A549 (cell line): Measurements from ENCODE around the gene CCDC116. TPM values are rescaled to one million over a fixed set of nuclear protein-coding genes. Genes with fewer than 3 reads are reported as not detected.

Source experiments
- ATAC-seq, 2 experiments: fragments of 200-7000 bp in 1 of 2; fragments of >200 bp in 1 of 2; cut with Nextera tagmentation in 1 of 2; cut with Tn5 transposase in 1 of 2; 3 replicates each; pipeline versions ENCODE4 v1.8.0 to v1.9.1; 2018 to 2020; ENCODE audit warnings: mild to moderate bottlenecking in 1 of 2, moderate library complexity in 1 of 2
- CTCF ChIA-PET: fragments of 300-600 bp; sonication (Branson Sonifier 250); formaldehyde crosslinking; extraction: SDS; loops from one replicate; lab custom pipeline; 2021; ENCODE audit warnings: antibody characterized with exemption, inconsistent platforms; lab: Yijun Ruan, JAX
- POLR2A ChIA-PET: fragments of 350-600 bp; formaldehyde crosslinking; extraction: SDS; loops from one replicate; lab custom pipeline; 2021; ENCODE audit warnings: antibody characterized with exemption, inconsistent platforms; lab: Yijun Ruan, JAX
- DNase-seq, 2 experiments: peaks; one replicate each; pipeline versions ENCODE4 v3.0.0 to v3.0.0-alpha.2; 2011 to 2016; ENCODE audit warnings: low read depth in 1 of 2, low spot score in 1 of 2
- FAIRE-seq: peaks from 2 replicates; lab custom pipeline; 2011; peaks lifted over from hg19 to GRCh38; lab: Jason Lieb, UNC
- H3K27ac ChIP-seq, 2 experiments: fragments of >200 bp; sonication (Bioruptor Twin); formaldehyde crosslinking; 3 replicates each; pipeline ENCODE4 v1.5.1; 2016 to 2017
- H3K4me1 ChIP-seq: fragments of >200 bp; sonication (Bioruptor Twin); formaldehyde crosslinking; 3 replicates; pipeline ENCODE4 v1.6.1; 2016
- H3K4me2 ChIP-seq: fragments of >200 bp; sonication (Bioruptor Twin); formaldehyde crosslinking; 3 replicates; pipeline ENCODE4 v1.6.1; 2016
- H3K4me3 ChIP-seq: fragments of >200 bp; sonication (Bioruptor Twin); formaldehyde crosslinking; 3 replicates; pipeline ENCODE4 v1.5.1; 2016
- H3K9me3 ChIP-seq: fragments of >200 bp; sonication (Bioruptor Twin); formaldehyde crosslinking; 3 replicates; pipeline ENCODE4 v1.6.1; 2016
- BHLHE40 ChIP-seq: IDR thresholded peaks from 2 replicates; pipeline ENCODE4 v1.6.1; 2012; ENCODE audit warnings: low read depth, low read length, inconsistent platforms
- CBX8 ChIP-seq: fragments of 200-600 bp; sonication (generic); IDR thresholded peaks from 2 replicates; pipeline ENCODE4 v1.6.1; 2016
- CEBPB ChIP-seq, 2 experiments: fragments of >200 bp in 1 of 2; sonication (Bioruptor Twin) in 1 of 2; formaldehyde crosslinking in 1 of 2; IDR thresholded peaks; 2 replicates each; pipeline ENCODE4 v1.6.1; 2012 to 2016
- CHD4 ChIP-seq: fragments of 200-600 bp; sonication (generic); IDR thresholded peaks from 2 replicates; pipeline ENCODE4 v1.6.1; 2016; ENCODE audit warnings: antibody characterized with exemption, mild to moderate bottlenecking, borderline replicate concordance
- E2F6 ChIP-seq: IDR thresholded peaks from 2 replicates; pipeline ENCODE4 v1.6.1; 2012; ENCODE audit warnings: low read depth, borderline replicate concordance
- EHF ChIP-seq: fragments of 250-450 bp; sonication (Bioruptor Pico); IDR thresholded peaks from 2 replicates; pipeline ENCODE4 v1.5.0; 2020; ENCODE audit warnings: mild to moderate bottlenecking
- EHMT2 ChIP-seq: fragments of 200-600 bp; sonication (generic); IDR thresholded peaks from 2 replicates; pipeline ENCODE4 v1.6.1; 2016; ENCODE audit warnings: antibody characterized with exemption, low read depth, mild to moderate bottlenecking, moderate library complexity
- EP300 ChIP-seq, 2 experiments: fragments of >200 bp; sonication (Bioruptor Twin); formaldehyde crosslinking; IDR thresholded peaks; 2 replicates in 1 of 2; 3 replicates in 1 of 2; pipeline ENCODE4 v1.6.1; 2016 to 2017
- ESRRA ChIP-seq: fragments of 150-350 bp; IDR thresholded peaks from 2 replicates; pipeline ENCODE4 v1.6.1; 2014; ENCODE audit warnings: mild to moderate bottlenecking, low read length, borderline replicate concordance
- FOSL2 ChIP-seq, 2 experiments: fragments of 450-650 bp in 1 of 2; fragments of >200 bp in 1 of 2; sonication (Bioruptor Twin) in 1 of 2; formaldehyde crosslinking; IDR thresholded peaks; 2 replicates each; pipeline versions ENCODE4 v1.5.0 to v1.6.1; 2016 to 2020; ENCODE audit warnings: mild to moderate bottlenecking in 1 of 2, moderate library complexity in 1 of 2
- FOXS1 ChIP-seq: fragments of 250-450 bp; sonication (Bioruptor Pico); IDR thresholded peaks from 2 replicates; pipeline ENCODE4 v1.5.0; 2020; ENCODE audit warnings: mild to moderate bottlenecking, moderate library complexity
- GATA3 ChIP-seq: IDR thresholded peaks from 2 replicates; pipeline ENCODE4 v1.6.1; 2012; ENCODE audit warnings: borderline replicate concordance
- HDAC2 ChIP-seq: fragments of 200-600 bp; sonication (generic); IDR thresholded peaks from 2 replicates; pipeline ENCODE4 v1.6.1; 2016
- HEYL ChIP-seq: fragments of 250-450 bp; sonication (Bioruptor Pico); IDR thresholded peaks from 2 replicates; pipeline ENCODE4 v1.8.0; 2021; ENCODE audit warnings: mild to moderate bottlenecking, moderate library complexity
- HOXA7 ChIP-seq: fragments of 250-450 bp; sonication (Bioruptor Pico); IDR thresholded peaks from 2 replicates; pipeline ENCODE4 v1.5.0; 2020; ENCODE audit warnings: mild to moderate bottlenecking, moderate library complexity
- HOXB13 ChIP-seq: fragments of 250-450 bp; sonication (Bioruptor Pico); IDR thresholded peaks from 2 replicates; pipeline ENCODE4 v1.5.0; 2020; ENCODE audit warnings: low read depth, mild to moderate bottlenecking, moderate library complexity
- HOXB5 ChIP-seq: fragments of 250-450 bp; sonication (Bioruptor Pico); IDR thresholded peaks from 2 replicates; pipeline ENCODE4 v1.5.0; 2020; ENCODE audit warnings: mild to moderate bottlenecking, moderate library complexity
- JUN ChIP-seq, 2 experiments: fragments of >200 bp; sonication (Bioruptor Twin); formaldehyde crosslinking; IDR thresholded peaks; 2 replicates in 1 of 2; 3 replicates in 1 of 2; pipeline ENCODE4 v1.6.1; 2016 to 2017
- KDM1A ChIP-seq: fragments of 200-600 bp; sonication (generic); IDR thresholded peaks from 2 replicates; pipeline ENCODE4 v1.6.1; 2016; ENCODE audit warnings: low read depth, mild to moderate bottlenecking
- MAFK ChIP-seq: fragments of 450-650 bp; IDR thresholded peaks from 2 replicates; pipeline ENCODE4 v1.6.1; 2014; ENCODE audit not compliant: partially characterized antibody
- MAZ ChIP-seq: fragments of 150-350 bp; IDR thresholded peaks from 2 replicates; pipeline ENCODE4 v1.6.1; 2014; ENCODE audit warnings: antibody characterized with exemption, low read depth, low read length, borderline replicate concordance
- MYC ChIP-seq: IDR thresholded peaks from 2 replicates; pipeline ENCODE4 v1.6.1; 2012; ENCODE audit warnings: mild to moderate bottlenecking, inconsistent platforms, low read length, improper control_type of control experiment, borderline replicate concordance
- NFE2L2 ChIP-seq: fragments of 150-350 bp; conservative IDR thresholded peaks from 2 replicates; pipeline ENCODE4 v1.6.1; 2014; ENCODE audit warnings: low read length
- NPAS2 ChIP-seq: fragments of 250-450 bp; sonication (Bioruptor Pico); IDR thresholded peaks from 2 replicates; pipeline ENCODE4 v1.8.0; 2022; ENCODE audit warnings: mild to moderate bottlenecking, moderate library complexity, borderline replicate concordance
- NR3C1 ChIP-seq: fragments of >200 bp; sonication (Bioruptor Twin); formaldehyde crosslinking; IDR thresholded peaks from 3 replicates; pipeline ENCODE4 v1.6.1; 2017
- PBX3 ChIP-seq: IDR thresholded peaks from 2 replicates; pipeline ENCODE4 v1.6.1; 2012
- PHF8 ChIP-seq: fragments of 200-600 bp; sonication (generic); IDR thresholded peaks from 2 replicates; pipeline ENCODE4 v1.6.1; 2016; ENCODE audit warnings: low read depth, mild to moderate bottlenecking, antibody characterized with exemption, moderate library complexity, borderline replicate concordance
- POLR2A ChIP-seq: IDR thresholded peaks from 2 replicates; pipeline ENCODE4 v1.6.1; 2012; ENCODE audit warnings: mild to moderate bottlenecking, low read length
- POLR2AphosphoS2 ChIP-seq: conservative IDR thresholded peaks from 2 replicates; pipeline ENCODE4 v1.6.1; 2012; ENCODE audit warnings: low read length, improper control_type of control experiment, inconsistent platforms
- RAD21 ChIP-seq, 2 experiments: fragments of >200 bp in 1 of 2; sonication (Bioruptor Twin) in 1 of 2; formaldehyde crosslinking in 1 of 2; IDR thresholded peaks in 1 of 2; conservative IDR thresholded peaks in 1 of 2; 2 replicates in 1 of 2; 3 replicates in 1 of 2; pipeline ENCODE4 v1.6.1; 2012 to 2018; ENCODE audit warnings: inconsistent platforms in 1 of 2
- RCOR1 ChIP-seq: fragments of 150-350 bp; IDR thresholded peaks from 2 replicates; pipeline ENCODE4 v1.6.1; 2014; ENCODE audit warnings: antibody characterized with exemption, low read length, low read depth
- REST ChIP-seq: fragments of 200-600 bp; sonication (generic); IDR thresholded peaks from 2 replicates; pipeline ENCODE4 v1.6.1; 2016; ENCODE audit warnings: antibody characterized with exemption, mild to moderate bottlenecking, moderate library complexity
- RFX5 ChIP-seq: fragments of 450-650 bp; IDR thresholded peaks from 2 replicates; pipeline ENCODE4 v1.7.1; 2014; ENCODE audit warnings: antibody characterized with exemption, mild to moderate bottlenecking, moderate library complexity
- SMC3 ChIP-seq: fragments of >200 bp; sonication (Bioruptor Twin); formaldehyde crosslinking; IDR thresholded peaks from 3 replicates; pipeline ENCODE4 v1.6.1; 2018; ENCODE audit warnings: inconsistent platforms
- TFCP2L1 ChIP-seq: fragments of 250-450 bp; sonication (Bioruptor Pico); IDR thresholded peaks from 2 replicates; pipeline ENCODE4 v1.5.0; 2021; ENCODE audit warnings: mild to moderate bottlenecking
- TP53 ChIP-seq: fragments of 250-450 bp; sonication (Bioruptor Pico); IDR thresholded peaks from 2 replicates; pipeline ENCODE4 v1.5.0; 2021; ENCODE audit warnings: mild to moderate bottlenecking, moderate library complexity
- USF2 ChIP-seq: fragments of 450-650 bp; IDR thresholded peaks from 2 replicates; pipeline ENCODE4 v1.6.1; 2014; ENCODE audit warnings: antibody characterized with exemption
- ZFP36 ChIP-seq: fragments of 450-650 bp; IDR thresholded peaks from 2 replicates; pipeline ENCODE4 v1.6.1; 2014; ENCODE audit warnings: borderline replicate concordance; ENCODE audit not compliant: partially characterized antibody
- ZSCAN20 ChIP-seq: fragments of 250-450 bp; sonication (Bioruptor Pico); IDR thresholded peaks from 2 replicates; pipeline ENCODE4 v1.8.0; 2022; ENCODE audit warnings: mild to moderate bottlenecking, moderate library complexity
- WGBS: methylation state at CpG from one replicate; pipeline ENCODE4 v1.1.6; 2017; ENCODE audit errors: missing lambda C conversion rate; 5-methylcytosine and 5-hydroxymethylcytosine counted together
- polyA plus RNA-seq, 4 experiments: library from polyadenylated mRNA; depleted of rRNA in 3 of 4; stranded (reverse); fragments of >200 nt; fragmentation: RNase III in 1 of 4; extraction: RNeasy Plus Mini Kit Qiagen cat#74134 plus additional on column Dnase treatment in 1 of 4; gene quantifications; 2 replicates in 3 of 4; 3 replicates in 1 of 4; pipeline ENCODE4 v1.2.3, GENCODE V29; 2011 to 2017

The CCDC116 gene
- polyA plus RNA-seq, 2 of the 4 experiments (the other 2 are of a cell fraction): 0.06 TPM; not detected in 1

- CTCF ChIA-PET: interaction anchor here (4.0 kb wide), 1 partner anchor 10 kb away, joined by 24 read pairs; the partner anchor contains the start of gene SDF2L1
- TF ChIP-seq ESRRA: no peak
- peak; percentile 57 for TF ChIP-seq E2F6
- TF ChIP-seq NPAS2 (CRISPR knock-in tag): no peak
- no peak for TF ChIP-seq TFCP2L1 (CRISPR knock-in tag)
- peak; percentile 44; the same call in 1 of the 2 replicates for TF ChIP-seq PHF8
- no peak for TF ChIP-seq FOXS1 (CRISPR knock-in tag)
- TF ChIP-seq HDAC2: no peak
- no peak for TF ChIP-seq HOXB13 (CRISPR knock-in tag)
- TF ChIP-seq PBX3: no peak
- TF ChIP-seq POLR2A: no peak
- TF ChIP-seq EP300 (IDR thresholded peaks at IDR 0.05): no peak
- no peak for TF ChIP-seq MAFK
- no peak for TF ChIP-seq BHLHE40
- no peak for TF ChIP-seq NR3C1
- TF ChIP-seq RFX5: no peak
- TF ChIP-seq FOSL2 (IDR thresholded peaks at IDR 0.05): no peak
- no peak for TF ChIP-seq FOSL2 (CRISPR knock-in tag; IDR thresholded peaks at IDR 0.05)
- TF ChIP-seq NFE2L2: no peak
- no peak for TF ChIP-seq KDM1A
- no peak for TF ChIP-seq HOXB5
- TF ChIP-seq EHF (CRISPR knock-in tag): no peak
- TF ChIP-seq GATA3: no peak
- no peak for TF ChIP-seq REST
- TF ChIP-seq MYC: 0 out of 2 replicates have a peak, but pooled peaks have one; percentile 24
- no peak for TF ChIP-seq MAZ
- no peak for TF ChIP-seq RCOR1
- no peak for TF ChIP-seq HEYL (CRISPR knock-in tag)
- no peak for TF ChIP-seq HOXA7 (CRISPR knock-in tag)
- no peak for TF ChIP-seq ZSCAN20 (CRISPR knock-in tag)
- TF ChIP-seq EHMT2: no peak
- no peak for TF ChIP-seq TP53 (CRISPR knock-in tag)
- TF ChIP-seq ZFP36: no peak
- no peak for TF ChIP-seq CBX8
- TF ChIP-seq USF2: no peak
- TF ChIP-seq POLR2AphosphoS2: no peak
- TF ChIP-seq JUN (IDR thresholded peaks at IDR 0.05): no peak
- peak in 1 of 2 experiments; percentile 57; a peak in 2 of 4 replicates for TF ChIP-seq CEBPB (IDR thresholded peaks at IDR 0.05)
- TF ChIP-seq CHD4: no peak
- TF ChIP-seq SMC3: no peak
- TF ChIP-seq RAD21 (conservative IDR thresholded peaks at IDR 0.05 in 1 of 2, IDR thresholded peaks at IDR 0.05 in 1 of 2): no peak
These were observed 19.5 kb downstream of the CCDC116 start for GRCh38 chr22:21652010-21652546.

More at GRCh38 chr22:21652010-21652546, 19.5 kb downstream of the CCDC116 start:
- H3K4me2 ChIP-seq: peak overlapping the region; percentile 84
- POLR2A ChIA-PET: no interaction called here
- H3K4me1 ChIP-seq: no peaks in the 10 kb centered on the region
- FAIRE-seq (no peak), ATAC-seq (peak; percentile 96 to 99), DNase-seq (peak; percentile 72 to 88)
- under 1% methylated on average over 28 of the region's 44 CpGs for WGBS
- H3K27ac ChIP-seq: peak overlapping the region; percentile 63 to 87
- no peaks in the 10 kb centered on the region for H3K9me3 ChIP-seq
- peak overlapping the region; percentile 55 for H3K4me3 ChIP-seq
